HG02870 (cell line): ENCODE measurements around the gene EML5.
"Not testable (repeated sequence)": the region's sequence is repeated elsewhere in the genome, so short reads cannot be mapped to it uniquely, and the experiment has no call there.

Experiments
- ATAC-seq: cut with Tn5 transposase; IDR thresholded peaks from one replicate; pipeline ENCODE4 v1.9.1; 2021; ENCODE audit warnings: mild to moderate bottlenecking, moderate library complexity; ENCODE audit not compliant: unreplicated experiment

The EML5 gene

GRCh38 chr14:88792473-88793258 lies at the start of gene EML5:
EML5 (minus strand) TSS chr14:88792953; CDS start chr14:88792503, 450 bp downstream.
- peak; percentile 83 for ATAC-seq

- ATAC-seq = no peak
Measured at GRCh38 chr14:88842414-88842813, 49.7 kb upstream of the EML5 start.

DNA sequence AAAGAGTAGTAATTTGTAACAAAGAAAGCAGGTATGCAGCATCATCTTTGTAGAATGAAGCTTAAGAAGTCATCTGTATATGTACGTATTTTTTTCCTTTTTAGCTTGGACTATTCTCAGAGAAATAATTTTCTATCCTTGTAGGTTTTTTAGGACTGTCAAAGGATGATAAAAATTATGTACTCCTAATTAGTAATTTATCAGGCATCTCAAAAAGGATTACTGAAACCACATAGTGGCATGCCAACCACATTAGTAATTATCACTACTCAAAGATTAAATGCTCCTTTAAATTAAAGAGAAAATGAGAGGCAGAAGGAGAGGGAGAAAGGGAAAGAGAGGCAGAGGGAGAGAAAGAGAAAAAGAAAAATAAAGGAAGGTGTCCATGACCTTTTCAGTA lies 49.0 kb upstream of the EML5 start:
- no peak for ATAC-seq

DNA sequence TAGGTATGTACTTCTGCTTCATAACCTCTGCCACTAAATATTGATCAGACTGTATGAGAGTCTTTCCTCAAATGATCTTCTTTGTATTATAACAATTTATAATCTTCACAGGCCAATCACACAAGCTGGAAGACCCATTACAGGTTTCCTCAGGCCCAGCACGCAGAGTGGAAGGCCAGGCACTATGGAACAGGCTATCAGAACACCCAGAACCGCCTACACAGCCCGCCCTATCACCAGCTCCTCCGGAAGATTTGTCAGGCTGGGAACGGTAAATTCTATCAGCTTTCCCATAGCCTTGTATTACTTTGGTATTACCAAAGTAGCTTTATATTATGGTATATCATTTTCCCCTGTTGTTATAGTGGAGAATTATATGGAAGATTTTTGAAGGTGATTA lies 48.2 kb upstream of the EML5 start:
- ATAC-seq = no peak

- ATAC-seq = no peak
Measured at GRCh38 chr14:88838015-88838414, 45.3 kb upstream of the EML5 start.

- no peak for ATAC-seq
Measured at GRCh38 chr14:88837495-88837894, 44.7 kb upstream of the EML5 start.

DNA sequence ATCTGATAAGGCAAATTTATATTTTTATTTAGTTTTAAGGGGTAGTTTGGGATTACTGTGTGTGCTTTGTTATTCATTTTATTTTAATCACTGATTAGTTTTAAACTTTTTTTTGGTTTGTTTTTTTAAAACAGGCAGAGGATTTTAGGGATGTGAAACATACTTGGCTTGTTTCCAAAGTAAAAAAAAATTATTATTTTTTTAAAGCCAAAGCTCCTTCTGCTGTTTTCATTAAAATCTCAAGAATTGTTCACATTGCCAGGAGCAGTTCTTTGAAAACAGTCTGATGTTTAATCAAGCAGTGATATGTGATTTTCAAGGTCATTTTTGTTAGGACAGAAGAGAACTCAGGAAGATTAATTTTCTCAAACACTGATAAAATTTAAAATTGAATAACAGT lies 42.9 kb upstream of the EML5 start:
- ATAC-seq = no peak

GRCh38 chr14:88834883-88835431 lies 42.2 kb upstream of the EML5 start:
- no peak for ATAC-seq

- no peak for ATAC-seq
Measured at GRCh38 chr14:88831284-88831683, 38.5 kb upstream of the EML5 start.

- ATAC-seq = no peak
Measured at GRCh38 chr14:88829685-88830302, 37.0 kb upstream of the EML5 start.

GRCh38 chr14:88829188-88829587 lies 36.4 kb upstream of the EML5 start:
- ATAC-seq = no peak

- no peak for ATAC-seq
Measured at GRCh38 chr14:88825503-88825902, 32.8 kb upstream of the EML5 start.

GRCh38 chr14:88825078-88825458 lies 32.3 kb upstream of the EML5 start:
- no peak for ATAC-seq

GRCh38 chr14:88824314-88825077 lies 31.7 kb upstream of the EML5 start, which contains the start of gene TTC8:
TTC8 (plus strand) TSS chr14:88824651; CDS start chr14:88824708, 57 bp downstream.
- peak; percentile 97 for ATAC-seq

DNA sequence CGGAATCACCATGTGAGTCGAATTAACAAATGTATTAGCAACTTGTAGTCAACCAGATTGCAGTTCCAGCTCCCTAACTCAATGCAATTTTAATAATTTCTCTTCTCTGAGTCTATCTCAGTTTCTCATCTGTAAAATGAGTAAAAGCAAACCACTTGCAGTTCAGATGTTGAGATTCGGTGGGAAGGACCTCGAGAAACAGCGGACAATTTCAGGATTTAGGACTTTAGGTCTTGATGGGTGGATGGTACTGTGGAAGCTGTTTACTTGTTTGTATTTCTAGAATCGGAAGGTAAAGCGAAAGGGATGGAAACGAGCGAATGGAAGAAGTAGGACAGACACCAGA lies 31.2 kb upstream of the EML5 start:
- peak; percentile 2 for ATAC-seq

DNA sequence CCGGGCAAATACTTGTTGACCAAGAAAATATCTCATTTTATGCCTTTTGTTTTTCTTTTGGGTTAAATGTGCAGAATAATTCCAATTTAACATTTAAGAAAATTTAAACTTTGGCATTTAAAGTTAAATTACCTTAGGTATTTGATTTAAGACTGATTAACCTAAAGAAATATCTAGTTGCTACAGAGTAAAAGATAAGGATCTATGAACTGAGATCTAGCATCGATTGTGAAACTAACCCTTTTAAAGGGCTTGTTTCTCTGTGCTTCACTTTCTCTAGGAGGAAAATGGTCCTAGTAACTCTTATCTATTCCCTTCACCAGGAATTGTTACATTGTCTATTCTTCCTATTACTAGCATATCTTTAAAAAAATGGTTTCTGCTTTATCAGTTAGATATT lies 29.1 kb upstream of the EML5 start:
- no peak for ATAC-seq

GRCh38 chr14:88821378-88821777 lies 28.6 kb upstream of the EML5 start:
- ATAC-seq = no peak

GRCh38 chr14:88819674-88820073 lies 26.9 kb upstream of the EML5 start:
- ATAC-seq = not testable (repeated sequence)

DNA sequence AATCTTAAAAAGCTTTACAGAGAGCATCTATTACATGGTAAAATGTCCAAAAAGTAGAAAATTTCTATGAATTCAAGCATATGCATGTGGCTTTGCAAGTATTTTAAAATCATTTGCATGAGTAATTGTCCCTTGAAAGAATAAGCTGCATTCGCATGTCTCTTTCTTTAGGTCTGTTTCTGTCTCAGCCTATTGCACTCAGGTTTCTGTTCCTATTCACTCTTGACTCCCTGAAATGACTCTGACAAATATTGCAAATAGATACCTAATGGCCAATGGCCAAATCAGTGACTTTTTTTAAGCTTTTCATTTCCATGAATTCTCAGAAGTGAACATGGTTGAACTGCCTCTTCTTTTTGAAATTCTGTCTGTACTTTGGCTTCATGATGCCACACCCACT lies 25.3 kb upstream of the EML5 start:
- peak; percentile 91 for ATAC-seq

DNA sequence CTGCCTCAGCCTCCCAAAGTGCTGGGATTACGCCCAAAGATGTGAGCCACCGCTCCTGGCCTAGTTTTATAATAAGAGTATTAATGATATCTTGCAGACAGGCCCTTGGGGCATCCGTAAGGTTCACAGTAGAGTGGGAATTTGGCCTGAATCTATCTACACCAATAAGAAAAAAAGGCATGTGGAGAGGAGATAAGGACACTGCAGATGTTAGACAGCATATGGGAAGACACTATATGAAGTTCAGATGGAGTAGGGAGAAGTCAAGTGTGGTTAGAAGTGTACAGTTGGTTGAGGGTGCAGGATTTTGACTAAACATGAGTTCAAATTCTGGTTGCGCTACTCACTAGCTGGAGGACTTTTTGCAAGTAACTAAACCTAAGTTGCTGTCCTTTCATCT lies 23.2 kb upstream of the EML5 start:
- no peak for ATAC-seq

- no peak for ATAC-seq
Measured at GRCh38 chr14:88808359-88808758, 15.6 kb upstream of the EML5 start.

- no peak for ATAC-seq
Measured at GRCh38 chr14:88804477-88804876, 11.7 kb upstream of the EML5 start.
